Measurements from ENCODE around the gene NPAS3.

NPAS3 gene

GRCh38 chr14:33017016-33017415, 78.3 kb downstream of the NPAS3 start:
- no peak for DNase-seq

- DNase-seq: no peak
These were observed 80.7 kb downstream of the NPAS3 start for GRCh38 chr14:33019346-33019745.

- DNase-seq: no peak
These were observed 88.3 kb downstream of the NPAS3 start for GRCh38 chr14:33026850-33027430.

- DNase-seq: no peak
These were observed 90.8 kb downstream of the NPAS3 start for GRCh38 chr14:33029511-33029910.

GRCh38 chr14:33030386-33030785, 91.7 kb downstream of the NPAS3 start:
- no peak for DNase-seq

- no peak for DNase-seq
These were observed 96.9 kb downstream of the NPAS3 start for GRCh38 chr14:33035416-33036194.

GRCh38 chr14:33039311-33039710, 100.6 kb downstream of the NPAS3 start:
- no peak for DNase-seq

- no peak for DNase-seq
These were observed 101.9 kb downstream of the NPAS3 start for GRCh38 chr14:33040372-33041140.

- no peak for DNase-seq
These were observed 103.9 kb downstream of the NPAS3 start for GRCh38 chr14:33042591-33042990.

- no peak for DNase-seq
These were observed 107.1 kb downstream of the NPAS3 start for GRCh38 chr14:33045760-33046159.

GRCh38 chr14:33052943-33053342, 114.3 kb downstream of the NPAS3 start:
- DNase-seq: no peak

- no peak for DNase-seq
These were observed 117.5 kb downstream of the NPAS3 start for GRCh38 chr14:33056213-33056612.

GRCh38 chr14:33057585-33057984, 118.9 kb downstream of the NPAS3 start:
- no peak for DNase-seq

GRCh38 chr14:33061667-33062325, 123.1 kb downstream of the NPAS3 start:
- DNase-seq: no peak

- DNase-seq: no peak
These were observed 123.8 kb downstream of the NPAS3 start for GRCh38 chr14:33062476-33062875.

- DNase-seq: no peak
These were observed 124.2 kb downstream of the NPAS3 start for GRCh38 chr14:33062881-33063280.

GRCh38 chr14:33063521-33063920, 124.8 kb downstream of the NPAS3 start:
- DNase-seq: no peak

- no peak for DNase-seq
These were observed 127.0 kb downstream of the NPAS3 start for GRCh38 chr14:33065634-33066033.

GRCh38 chr14:33068040-33068439, 129.4 kb downstream of the NPAS3 start:
- DNase-seq: no peak

- DNase-seq: no peak
These were observed 129.9 kb downstream of the NPAS3 start for GRCh38 chr14:33068626-33069025.

GRCh38 chr14:33070475-33070874, 131.8 kb downstream of the NPAS3 start:
- DNase-seq: no peak

GRCh38 chr14:33073023-33073422, 134.3 kb downstream of the NPAS3 start:
- no peak for DNase-seq

GRCh38 chr14:33081259-33081658, 142.6 kb downstream of the NPAS3 start:
- no peak for DNase-seq

Measured in CD4-positive, alpha-beta T cell treated with Interleukin-17A for 1 hour (primary cell).